ENCODE data around the gene GLG1.
A peak's percentile ranks its signal among the peaks of the same experiment; 100 is the strongest.
"Not testable (repeated sequence)": the region's sequence is repeated elsewhere in the genome, so short reads cannot be mapped to it uniquely, and the experiment has no call there.

The GLG1 gene

GRCh38 chr16:74455619-74456289 lies 151.2 kb downstream of the GLG1 start:
- peaks cover 42% of the 10 kb centered on the region for H3K36me3 ChIP-seq (ENCODE audit: control insufficient read depth, insufficient read depth, low read length)
- no peaks in the 10 kb centered on the region for H3K4me1 ChIP-seq (ENCODE audit: control insufficient read depth, insufficient read depth, low read length)

GRCh38 chr16:74455213-74455612 lies 151.7 kb downstream of the GLG1 start:
- no peak overlapping the region for H3K9ac ChIP-seq (ENCODE audit: low read length)
- H3K27me3 ChIP-seq (ENCODE audit: control insufficient read depth, insufficient read depth, low read length): no peaks in the 10 kb centered on the region
- peaks cover 42% of the 10 kb centered on the region for H3K36me3 ChIP-seq (ENCODE audit: control insufficient read depth, insufficient read depth, low read length)
- H3K4me1 ChIP-seq (ENCODE audit: control insufficient read depth, insufficient read depth, low read length): no peaks in the 10 kb centered on the region
- H3K4me3 ChIP-seq (ENCODE audit: low read length): no peak overlapping the region
- H3K27ac ChIP-seq (ENCODE audit: low read depth, low read length): no peak overlapping the region

More at GRCh38 chr16:74455619-74456289, 151.2 kb downstream of the GLG1 start:
- H3K9ac ChIP-seq (ENCODE audit: low read length): no peak overlapping the region
- no peak overlapping the region for H3K4me3 ChIP-seq (ENCODE audit: low read length)
- H3K27me3 ChIP-seq (ENCODE audit: control insufficient read depth, insufficient read depth, low read length): no peaks in the 10 kb centered on the region
- no peak overlapping the region for H3K27ac ChIP-seq (ENCODE audit: low read depth, low read length)

- peaks cover 34% of the 10 kb centered on the region for H3K36me3 ChIP-seq (ENCODE audit: control insufficient read depth, insufficient read depth, low read length)
- H3K27ac ChIP-seq (ENCODE audit: low read depth, low read length): no peak overlapping the region
- H3K4me1 ChIP-seq (ENCODE audit: control insufficient read depth, insufficient read depth, low read length): no peaks in the 10 kb centered on the region
- no peaks in the 10 kb centered on the region for H3K27me3 ChIP-seq (ENCODE audit: control insufficient read depth, insufficient read depth, low read length)
- no peak overlapping the region for H3K4me3 ChIP-seq (ENCODE audit: low read length)
- no peak overlapping the region for H3K9ac ChIP-seq (ENCODE audit: low read length)
Observed at GRCh38 chr16:74451951-74452758, 154.8 kb downstream of the GLG1 start.

GRCh38 chr16:74450967-74451760 lies 155.8 kb downstream of the GLG1 start:
- Histone ChIP-seq H3K4me3 (ENCODE audit: low read length) (no peak overlapping the region), H3K9ac (ENCODE audit: low read length) (no peak overlapping the region), H3K27ac (ENCODE audit: low read depth, low read length) (no peak overlapping the region), H3K27me3 (ENCODE audit: control insufficient read depth, insufficient read depth, low read length) (no peaks in the 10 kb centered on the region), H3K4me1 (ENCODE audit: control insufficient read depth, insufficient read depth, low read length) (no peaks in the 10 kb centered on the region), H3K36me3 (ENCODE audit: control insufficient read depth, insufficient read depth, low read length) (peaks cover 32% of the 10 kb centered on the region)

GRCh38 chr16:74450236-74450635 lies 156.7 kb downstream of the GLG1 start:
- no peak overlapping the region for H3K9ac ChIP-seq (ENCODE audit: low read length)
- no peak overlapping the region for H3K4me3 ChIP-seq (ENCODE audit: low read length)
- peak overlapping the region; percentile 16 for H3K27ac ChIP-seq (ENCODE audit: low read depth, low read length)
- H3K4me1 ChIP-seq (ENCODE audit: control insufficient read depth, insufficient read depth, low read length): no peaks in the 10 kb centered on the region
- peaks cover 23% of the 10 kb centered on the region for H3K36me3 ChIP-seq (ENCODE audit: control insufficient read depth, insufficient read depth, low read length)
- H3K27me3 ChIP-seq (ENCODE audit: control insufficient read depth, insufficient read depth, low read length): no peaks in the 10 kb centered on the region

GRCh38 chr16:74449470-74449869 lies 157.4 kb downstream of the GLG1 start:
- Histone ChIP-seq H3K36me3 (ENCODE audit: control insufficient read depth, insufficient read depth, low read length) (peaks cover 19% of the 10 kb centered on the region), H3K9ac (ENCODE audit: low read length) (no peak overlapping the region), H3K4me1 (ENCODE audit: control insufficient read depth, insufficient read depth, low read length) (no peaks in the 10 kb centered on the region), H3K27ac (ENCODE audit: low read depth, low read length) (peak overlapping the region; percentile 16), H3K4me3 (ENCODE audit: low read length) (no peak overlapping the region), H3K27me3 (ENCODE audit: control insufficient read depth, insufficient read depth, low read length) (no peaks in the 10 kb centered on the region)

- no peaks in the 10 kb centered on the region for H3K27me3 ChIP-seq (ENCODE audit: control insufficient read depth, insufficient read depth, low read length)
- peak overlapping the region; percentile 16 for H3K27ac ChIP-seq (ENCODE audit: low read depth, low read length)
- H3K9ac ChIP-seq (ENCODE audit: low read length): no peak overlapping the region
- no peak overlapping the region for H3K4me3 ChIP-seq (ENCODE audit: low read length)
- H3K4me1 ChIP-seq (ENCODE audit: control insufficient read depth, insufficient read depth, low read length): no peaks in the 10 kb centered on the region
- peaks cover 19% of the 10 kb centered on the region for H3K36me3 ChIP-seq (ENCODE audit: control insufficient read depth, insufficient read depth, low read length)
Observed at GRCh38 chr16:74448990-74449389, 157.9 kb downstream of the GLG1 start.

- Histone ChIP-seq H3K4me1 (ENCODE audit: control insufficient read depth, insufficient read depth, low read length) (no peaks in the 10 kb centered on the region), H3K27me3 (ENCODE audit: control insufficient read depth, insufficient read depth, low read length) (no peaks in the 10 kb centered on the region), H3K4me3 (ENCODE audit: low read length) (no peak overlapping the region), H3K36me3 (ENCODE audit: control insufficient read depth, insufficient read depth, low read length) (peaks cover 13% of the 10 kb centered on the region), H3K9ac (ENCODE audit: low read length) (no peak overlapping the region), H3K27ac (ENCODE audit: low read depth, low read length) (no peak overlapping the region)
Observed at GRCh38 chr16:74447578-74447977, 159.3 kb downstream of the GLG1 start.

- H3K4me1 ChIP-seq (ENCODE audit: control insufficient read depth, insufficient read depth, low read length): no peaks in the 10 kb centered on the region
- no peak overlapping the region for H3K4me3 ChIP-seq (ENCODE audit: low read length)
- no peaks in the 10 kb centered on the region for H3K27me3 ChIP-seq (ENCODE audit: control insufficient read depth, insufficient read depth, low read length)
- H3K27ac ChIP-seq (ENCODE audit: low read depth, low read length): no peak overlapping the region
- H3K9ac ChIP-seq (ENCODE audit: low read length): no peak overlapping the region
- H3K36me3 ChIP-seq (ENCODE audit: control insufficient read depth, insufficient read depth, low read length): peaks cover 6% of the 10 kb centered on the region
Observed at GRCh38 chr16:74446866-74447265, 160.0 kb downstream of the GLG1 start.

GRCh38 chr16:74443624-74444346 lies 163.1 kb downstream of the GLG1 start:
- not testable (repeated sequence) for H3K27ac ChIP-seq (ENCODE audit: low read depth, low read length); H3K27me3 ChIP-seq (ENCODE audit: control insufficient read depth, insufficient read depth, low read length); H3K36me3 ChIP-seq (ENCODE audit: control insufficient read depth, insufficient read depth, low read length); H3K9ac ChIP-seq (ENCODE audit: low read length); H3K4me1 ChIP-seq (ENCODE audit: control insufficient read depth, insufficient read depth, low read length); H3K4me3 ChIP-seq (ENCODE audit: low read length)

- Histone ChIP-seq H3K4me3 (ENCODE audit: low read length) (no peak overlapping the region), H3K27me3 (ENCODE audit: control insufficient read depth, insufficient read depth, low read length) (no peaks in the 10 kb centered on the region)
Observed at GRCh38 chr16:74439685-74440084, 167.2 kb downstream of the GLG1 start.

GRCh38 chr16:74438492-74438979 lies 168.4 kb downstream of the GLG1 start:
- no peaks in the 10 kb centered on the region for H3K4me1 ChIP-seq (ENCODE audit: control insufficient read depth, insufficient read depth, low read length)
- no peaks in the 10 kb centered on the region for H3K27me3 ChIP-seq (ENCODE audit: control insufficient read depth, insufficient read depth, low read length)
- H3K36me3 ChIP-seq (ENCODE audit: control insufficient read depth, insufficient read depth, low read length): no peaks in the 10 kb centered on the region
- no peak overlapping the region for H3K9ac ChIP-seq (ENCODE audit: low read length)
- H3K27ac ChIP-seq (ENCODE audit: low read depth, low read length): no peak overlapping the region
- no peak overlapping the region for H3K4me3 ChIP-seq (ENCODE audit: low read length)

More at GRCh38 chr16:74439685-74440084, 167.2 kb downstream of the GLG1 start:
- Histone ChIP-seq H3K36me3 (ENCODE audit: control insufficient read depth, insufficient read depth, low read length) (no peaks in the 10 kb centered on the region), H3K4me1 (ENCODE audit: control insufficient read depth, insufficient read depth, low read length) (no peaks in the 10 kb centered on the region), H3K9ac (ENCODE audit: low read length) (no peak overlapping the region), H3K27ac (ENCODE audit: low read depth, low read length) (no peak overlapping the region)
